GM12873 (cell line): Measurements from ENCODE around the gene TIPRL.

Experiments
- TF ChIP-seq, protein P1 (sequence below): IDR thresholded peaks from 2 replicates; pipeline ENCODE4 v1.5.1; 2012; ENCODE audit warnings: low read depth, mild to moderate bottlenecking, moderate library complexity, low read length, control low read depth; ENCODE audit not compliant: insufficient read depth; ENCODE audit errors: missing control alignments

TIPRL gene

DNA sequence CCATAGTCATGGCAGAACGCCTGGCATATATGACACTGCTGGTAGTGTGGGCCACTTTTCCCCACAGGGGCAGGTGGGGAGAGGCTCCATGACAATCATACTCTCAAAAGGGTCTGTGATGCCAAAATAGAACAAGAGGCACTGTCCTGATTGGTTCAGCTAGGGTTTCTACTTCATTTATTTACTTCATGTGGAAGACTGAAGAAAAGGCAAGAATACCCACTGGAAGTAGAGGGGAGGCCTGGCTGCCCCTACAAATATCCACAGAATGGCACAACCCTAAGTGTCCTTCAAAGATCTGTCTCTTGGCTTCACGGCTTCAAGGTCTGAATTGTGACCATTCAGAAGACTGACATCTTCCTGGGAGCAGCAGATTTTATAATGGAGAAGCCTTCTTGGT lies 42.5 kb downstream of the TIPRL start:
- TF ChIP-seq, protein P1, sequence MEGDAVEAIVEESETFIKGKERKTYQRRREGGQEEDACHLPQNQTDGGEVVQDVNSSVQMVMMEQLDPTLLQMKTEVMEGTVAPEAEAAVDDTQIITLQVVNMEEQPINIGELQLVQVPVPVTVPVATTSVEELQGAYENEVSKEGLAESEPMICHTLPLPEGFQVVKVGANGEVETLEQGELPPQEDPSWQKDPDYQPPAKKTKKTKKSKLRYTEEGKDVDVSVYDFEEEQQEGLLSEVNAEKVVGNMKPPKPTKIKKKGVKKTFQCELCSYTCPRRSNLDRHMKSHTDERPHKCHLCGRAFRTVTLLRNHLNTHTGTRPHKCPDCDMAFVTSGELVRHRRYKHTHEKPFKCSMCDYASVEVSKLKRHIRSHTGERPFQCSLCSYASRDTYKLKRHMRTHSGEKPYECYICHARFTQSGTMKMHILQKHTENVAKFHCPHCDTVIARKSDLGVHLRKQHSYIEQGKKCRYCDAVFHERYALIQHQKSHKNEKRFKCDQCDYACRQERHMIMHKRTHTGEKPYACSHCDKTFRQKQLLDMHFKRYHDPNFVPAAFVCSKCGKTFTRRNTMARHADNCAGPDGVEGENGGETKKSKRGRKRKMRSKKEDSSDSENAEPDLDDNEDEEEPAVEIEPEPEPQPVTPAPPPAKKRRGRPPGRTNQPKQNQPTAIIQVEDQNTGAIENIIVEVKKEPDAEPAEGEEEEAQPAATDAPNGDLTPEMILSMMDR = no peak

DNA sequence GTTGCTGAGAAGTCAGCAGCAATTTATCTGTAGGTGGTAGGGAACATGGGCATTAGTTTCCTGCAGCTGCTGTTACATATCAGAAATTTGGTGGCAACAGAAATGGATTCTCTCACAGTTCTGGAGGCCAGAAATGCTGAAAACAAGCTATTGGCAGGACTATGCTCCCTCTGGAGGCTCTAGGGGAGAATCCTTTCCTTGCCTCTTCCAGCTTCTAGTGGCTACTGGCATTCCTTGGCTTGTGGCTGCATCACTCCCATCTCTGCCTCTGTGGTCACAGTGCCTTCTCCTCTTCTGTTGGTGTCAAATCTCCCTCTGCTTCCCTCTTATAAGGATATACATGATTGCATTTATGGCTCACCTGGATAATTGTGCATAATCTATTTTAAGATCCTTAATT lies 44.5 kb downstream of the TIPRL start:
- TF ChIP-seq, protein P1 = no peak

DNA sequence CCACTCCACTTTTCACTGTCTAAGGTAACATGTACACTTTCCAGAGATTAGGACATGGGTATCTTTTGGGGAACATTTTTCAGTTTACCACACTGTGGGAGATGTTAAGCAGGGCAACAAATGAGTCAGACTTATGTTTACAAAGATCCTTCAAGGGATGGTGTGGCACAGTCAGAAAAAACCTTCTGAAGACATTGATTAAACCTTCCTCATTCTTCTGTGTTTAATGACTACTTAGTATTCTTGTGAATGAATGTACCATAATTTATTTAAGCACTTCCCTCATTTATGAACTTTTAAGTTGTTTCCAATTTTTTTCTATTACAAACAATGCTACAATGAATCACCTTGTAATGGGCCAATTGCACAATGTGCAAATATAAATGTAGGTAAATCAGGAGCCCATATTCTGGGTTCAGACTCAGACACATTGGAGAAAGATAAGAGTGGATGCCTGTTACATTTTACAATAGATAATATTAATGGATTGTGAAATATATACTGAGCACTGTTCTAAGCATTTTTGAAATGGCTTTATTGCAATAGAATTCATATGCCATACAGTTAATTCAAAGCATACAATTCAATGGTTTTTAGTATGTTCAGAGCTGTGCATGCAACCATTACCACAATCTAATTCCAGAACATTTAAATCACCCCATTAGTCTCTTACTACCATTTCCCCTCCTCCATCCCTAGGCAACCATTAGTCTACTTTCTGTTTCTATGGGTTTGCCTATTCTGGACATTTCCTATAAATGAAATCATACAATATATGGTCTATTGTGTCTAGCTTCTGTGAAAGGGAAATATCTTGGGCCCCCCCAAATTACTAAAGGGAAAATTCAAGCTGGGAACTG lies 45.1 kb downstream of the TIPRL start:
- TF ChIP-seq, protein P1 = no peak

DNA sequence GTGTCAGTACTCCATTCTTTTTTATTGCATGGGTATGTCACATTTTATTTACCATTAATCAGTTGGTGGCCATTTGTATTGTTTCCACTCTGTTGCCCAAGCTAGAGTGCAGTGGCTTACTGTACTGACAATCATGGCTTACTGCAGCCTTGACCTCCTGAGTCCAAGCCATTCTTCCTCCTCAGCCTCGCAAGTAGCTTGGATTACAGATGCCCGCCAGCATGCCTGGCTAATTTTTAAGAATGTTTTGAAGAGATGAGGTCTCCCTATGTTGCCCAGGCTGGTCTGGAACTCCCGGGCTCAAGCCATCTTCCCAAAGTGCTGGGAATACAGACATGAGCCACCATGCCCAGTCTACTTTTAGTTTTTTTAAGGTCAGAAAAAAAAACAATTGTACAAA lies 46.2 kb downstream of the TIPRL start:
- TF ChIP-seq, protein P1 = no peak

DNA sequence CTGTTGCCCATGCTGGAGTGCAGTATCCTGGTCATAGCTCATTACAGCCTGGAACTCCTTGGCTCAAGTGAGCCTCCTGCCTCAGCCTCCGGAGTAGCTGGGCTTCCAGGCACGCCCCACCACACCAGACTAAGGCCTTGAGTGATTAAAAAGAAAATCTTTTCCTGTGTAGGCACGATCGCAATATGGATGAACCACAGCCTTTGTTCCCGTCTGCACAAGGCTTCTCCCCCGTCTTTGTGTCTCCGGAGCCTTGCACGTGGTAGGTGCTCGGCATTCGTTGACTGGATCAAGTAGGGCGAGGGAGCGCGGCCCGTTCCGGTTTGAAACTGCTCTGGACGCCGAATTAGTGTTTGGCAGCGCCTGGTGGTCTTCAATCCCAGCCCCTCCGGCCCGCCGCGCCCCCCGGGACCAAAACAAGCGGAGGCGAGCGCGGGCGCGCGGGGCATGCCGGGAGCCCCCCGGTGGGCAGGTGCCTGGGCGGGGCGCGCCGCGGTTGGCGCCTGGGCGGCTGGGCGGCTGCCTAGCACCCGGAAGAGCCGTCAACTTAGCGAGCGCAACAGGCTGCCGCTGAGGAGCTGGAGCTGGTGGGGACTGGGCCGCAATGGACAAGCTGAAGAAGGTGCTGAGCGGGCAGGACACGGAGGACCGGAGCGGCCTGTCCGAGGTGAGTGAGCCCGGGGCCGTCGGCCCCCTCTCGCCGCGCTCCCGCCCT lies 46.9 kb downstream of the TIPRL start, which contains the start of gene SFT2D2:
Gene SFT2D2, plus strand, starts transcription at position 529 of the 715 bp plus-strand sequence. Its CDS starts 76 bp downstream, at position 605.
- TF ChIP-seq, protein P1 = no peak

DNA sequence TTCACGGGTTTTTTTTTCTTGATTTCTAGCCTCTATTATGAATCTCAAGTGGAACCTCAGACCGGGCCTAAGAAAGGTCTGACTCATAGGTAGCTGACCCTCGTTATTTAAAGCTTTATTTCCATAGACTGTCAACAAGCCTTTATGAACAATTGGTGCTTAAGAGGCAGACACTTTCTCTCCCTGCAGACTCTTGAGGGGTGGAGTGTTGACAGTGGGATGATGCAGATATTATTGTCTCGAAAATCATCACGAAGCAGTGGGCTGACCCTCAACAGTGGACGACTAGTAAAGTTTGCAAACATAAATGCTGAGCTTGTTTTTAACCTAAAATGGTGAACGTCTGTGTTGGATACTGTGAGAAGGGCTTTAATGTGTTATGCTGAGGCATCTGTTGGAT lies 48.9 kb downstream of the TIPRL start:
- TF ChIP-seq, protein P1 = no peak

DNA sequence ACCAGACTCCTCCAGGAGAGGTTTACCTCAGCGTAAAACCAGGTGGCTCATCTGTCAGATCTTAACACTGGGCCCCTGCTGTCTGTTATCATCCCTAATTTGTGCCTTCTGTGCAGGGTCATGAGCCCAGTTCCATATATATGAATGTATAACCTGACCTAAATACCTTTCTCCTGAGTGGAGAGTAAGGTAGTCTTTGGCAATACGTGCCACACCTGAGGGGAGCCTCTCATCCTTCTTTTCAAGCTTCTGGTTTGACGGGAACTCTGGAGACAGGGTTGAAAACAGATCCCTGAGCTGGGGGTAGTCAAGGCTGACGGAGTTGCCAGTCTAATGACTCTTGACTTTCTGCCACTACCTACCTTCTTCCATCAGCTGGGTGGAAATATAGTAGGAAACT lies 51.1 kb downstream of the TIPRL start:
- TF ChIP-seq, protein P1 = no peak
